ENCODE data around the gene SLC25A23.

The SLC25A23 gene

DNA sequence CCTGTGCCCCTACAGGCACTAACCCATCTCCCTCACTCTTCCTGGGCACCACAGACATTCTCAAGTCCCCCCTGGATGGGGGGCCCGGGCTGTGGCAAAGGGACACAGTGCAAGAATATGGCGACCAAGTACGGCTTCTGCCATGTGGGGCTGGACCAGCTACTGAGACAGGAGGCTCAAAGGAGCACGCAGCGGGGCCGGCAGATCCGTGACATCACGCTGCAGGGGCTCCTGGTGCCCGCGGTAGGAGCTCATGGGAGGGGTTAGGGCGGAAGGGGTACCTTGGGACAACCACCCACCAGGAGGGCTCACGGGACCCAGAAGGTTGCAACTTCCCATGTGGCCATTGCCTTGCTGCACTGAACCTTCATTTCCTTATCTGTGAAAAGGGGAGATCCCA is 63.3 kb downstream of the SLC25A23 start:
- no peak for FAIRE-seq

DNA sequence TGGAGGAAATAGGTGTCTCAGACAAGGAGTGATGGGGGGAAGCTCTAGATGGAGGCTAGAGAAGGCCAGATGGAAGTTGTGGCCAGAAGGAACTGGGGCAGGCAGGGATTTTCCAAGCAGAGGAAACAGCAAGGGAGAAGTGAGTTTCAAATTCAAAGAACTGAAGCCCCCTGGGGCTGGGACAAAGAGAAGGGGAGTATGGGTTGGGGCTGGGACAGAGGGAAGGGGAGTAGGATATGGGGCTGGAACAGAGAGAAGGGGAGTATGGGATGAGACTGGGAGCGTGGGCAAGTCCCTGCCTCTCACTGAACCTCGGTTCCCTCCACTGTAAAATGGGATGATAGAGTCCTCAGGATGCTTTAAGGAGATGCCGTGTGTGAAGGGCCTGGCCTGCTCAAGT is 64.8 kb downstream of the SLC25A23 start:
- no peak for FAIRE-seq

DNA sequence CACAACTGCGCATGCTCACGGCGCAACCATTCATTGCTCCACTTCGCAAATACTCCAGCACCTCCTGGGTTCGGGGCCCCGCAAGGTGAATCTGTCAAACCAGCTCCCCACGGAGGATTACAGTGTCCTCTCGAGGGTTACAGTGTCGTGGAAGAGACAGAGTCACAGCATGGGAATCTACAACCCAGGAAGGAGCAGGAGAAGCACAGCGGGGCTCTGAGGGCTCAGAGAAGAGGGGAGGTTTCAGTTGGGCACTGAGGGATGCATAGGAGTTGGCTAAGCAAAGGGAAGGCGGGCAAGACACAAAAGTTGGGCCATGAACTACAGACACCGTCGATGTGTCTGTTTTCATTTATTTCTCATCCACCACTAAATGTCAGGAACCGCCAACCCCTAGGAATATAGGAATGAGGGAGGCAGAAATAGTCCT is 65.6 kb downstream of the SLC25A23 start:
- FAIRE-seq = no peak

- FAIRE-seq = peak; percentile 73
These were observed 66.3 kb downstream of the SLC25A23 start, which contains the start of gene GTF2F1 for GRCh38 chr19:6393074-6393982. TSS of gene GTF2F1 (minus strand) at chr19:6393164. CDS start at chr19:6392995, 169 bp downstream.

DNA sequence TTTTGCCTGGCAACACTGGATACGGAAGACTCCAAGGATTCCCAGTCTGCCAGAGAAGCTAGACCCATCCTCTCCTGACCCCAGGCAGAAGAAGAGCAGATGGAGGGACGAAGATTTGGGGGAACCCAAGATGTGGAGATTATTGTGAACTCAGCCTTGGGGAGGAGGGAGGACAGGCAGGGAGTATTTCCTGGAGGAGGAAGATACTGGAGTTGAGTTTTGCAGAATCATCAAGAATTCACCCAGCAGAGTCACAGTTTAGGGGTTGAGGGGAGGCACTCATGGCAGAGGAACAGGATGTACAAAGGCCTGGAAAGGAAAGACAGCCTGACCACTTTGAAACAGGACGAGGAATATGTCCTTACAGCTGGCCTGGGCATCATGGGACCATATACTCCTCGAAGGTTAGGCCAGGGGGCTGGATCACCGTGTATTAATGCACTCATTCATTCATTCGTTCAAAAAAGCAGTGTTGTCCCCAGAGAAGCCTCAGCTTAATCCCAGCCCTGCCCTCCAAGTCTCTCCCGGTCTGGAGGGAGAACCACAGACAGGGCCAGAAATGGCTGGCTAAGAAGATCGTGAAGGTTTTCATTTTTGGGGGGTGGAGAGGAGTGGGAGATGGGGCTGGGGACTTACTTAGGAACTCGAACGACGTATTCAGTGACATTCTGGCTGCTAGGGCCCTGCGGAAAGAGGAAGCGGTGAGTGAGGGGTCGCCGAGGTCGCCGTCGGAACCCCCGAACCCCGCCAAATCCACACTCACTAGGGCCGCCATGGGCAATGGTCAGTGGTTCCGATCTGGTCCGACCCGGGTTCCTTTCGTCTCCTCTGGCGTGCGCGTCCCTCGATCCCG is 67.1 kb downstream of the SLC25A23 start:
- FAIRE-seq = no peak
